Trophoblast cell (in vitro differentiated cells and primary cell): Measurements from ENCODE around the gene GIPC2.

Experiments
- DNase-seq, 2 donors: peaks; one replicate each; pipeline ENCODE4 v3.0.0-alpha.2; 2016
- H2AFZ ChIP-seq: 2 replicates; pipeline ENCODE4 v1.6.1; 2013; ENCODE audit warnings: low read length, moderate library complexity, mild to moderate bottlenecking; ENCODE audit not compliant: insufficient read depth, poor library complexity
- H2AK5ac ChIP-seq: 2 replicates; pipeline ENCODE4 v1.6.1; 2013; ENCODE audit warnings: mild to moderate bottlenecking, low read length
- H2BK120ac ChIP-seq: 2 replicates; pipeline ENCODE4 v1.6.1; 2013; ENCODE audit warnings: low read length, mild to moderate bottlenecking, moderate library complexity; ENCODE audit not compliant: insufficient read depth, poor library complexity
- H2BK12ac ChIP-seq: 2 replicates; pipeline ENCODE4 v1.6.1; 2013; ENCODE audit warnings: mild to moderate bottlenecking, low read length, moderate library complexity
- H2BK5ac ChIP-seq: 2 replicates; pipeline ENCODE4 v1.6.1; 2013; ENCODE audit warnings: low read length, low read depth, moderate library complexity, mild to moderate bottlenecking; ENCODE audit not compliant: poor library complexity
- H3K14ac ChIP-seq: 2 replicates; pipeline ENCODE4 v1.6.1; 2013; ENCODE audit warnings: mild to moderate bottlenecking, low read length
- H3K18ac ChIP-seq: 2 replicates; pipeline ENCODE4 v1.6.1; 2013; ENCODE audit warnings: mild to moderate bottlenecking, low read length
- H3K23ac ChIP-seq: 2 replicates; pipeline ENCODE4 v1.6.1; 2013; ENCODE audit warnings: low read length
- H3K27ac ChIP-seq: 2 replicates; pipeline ENCODE4 v1.5.1; 2013; ENCODE audit warnings: low read depth, mild to moderate bottlenecking, inconsistent platforms, low read length, moderate library complexity
- H3K27me3 ChIP-seq: 2 replicates; pipeline ENCODE4 v1.6.1; 2013; ENCODE audit warnings: inconsistent platforms, mild to moderate bottlenecking, low read length, moderate library complexity; ENCODE audit not compliant: insufficient read depth
- H3K36me3 ChIP-seq, 2 experiments: 1 replicate in 1 of 2; 2 replicates in 1 of 2; pipeline ENCODE4 v1.6.1; 2013; ENCODE audit warnings: low read length in 2 of 2, mild to moderate bottlenecking in 2 of 2, moderate library complexity in 1 of 2; ENCODE audit not compliant: insufficient read depth in 2 of 2, control insufficient read depth in 1 of 2
- H3K4ac ChIP-seq: 2 replicates; pipeline ENCODE4 v1.6.1; 2013; ENCODE audit warnings: low read depth, mild to moderate bottlenecking, low read length, moderate library complexity
- H3K4me1 ChIP-seq, 2 experiments: 1 replicate in 1 of 2; 2 replicates in 1 of 2; pipeline ENCODE4 v1.6.1; 2013; ENCODE audit warnings: low read length in 2 of 2, mild to moderate bottlenecking in 2 of 2, moderate library complexity in 1 of 2; ENCODE audit not compliant: insufficient read depth in 2 of 2, control insufficient read depth in 1 of 2
- H3K4me2 ChIP-seq: 2 replicates; pipeline ENCODE4 v1.6.1; 2013; ENCODE audit warnings: inconsistent platforms, mild to moderate bottlenecking, low read length, moderate library complexity
- H3K4me3 ChIP-seq: 2 replicates; pipeline ENCODE4 v1.5.1; 2013; ENCODE audit warnings: mild to moderate bottlenecking, low read depth, low read length, inconsistent platforms
- H3K79me1 ChIP-seq: one replicate; pipeline ENCODE4 v1.6.1; 2013; ENCODE audit warnings: low read length
- H3K79me2 ChIP-seq: 2 replicates; pipeline ENCODE4 v1.6.1; 2013; ENCODE audit warnings: low read length, mild to moderate bottlenecking; ENCODE audit not compliant: control insufficient read depth, insufficient read depth, poor library complexity
- H3K9ac ChIP-seq: 2 replicates; pipeline ENCODE4 v1.6.1; 2013; ENCODE audit warnings: mild to moderate bottlenecking, low read length
- H3K9me3 ChIP-seq: 2 replicates; pipeline ENCODE4 v1.6.1; 2013; ENCODE audit warnings: low read depth, mild to moderate bottlenecking, control low read depth, inconsistent platforms, low read length; ENCODE audit not compliant: insufficient read depth
- H4K12ac ChIP-seq: 2 replicates; pipeline ENCODE4 v1.6.1; 2013; ENCODE audit warnings: low read depth, mild to moderate bottlenecking, low read length, moderate library complexity
- H4K8ac ChIP-seq: 2 replicates; pipeline ENCODE4 v1.6.1; 2013; ENCODE audit warnings: low read depth, mild to moderate bottlenecking, low read length, moderate library complexity
- H4K91ac ChIP-seq: one replicate; pipeline ENCODE4 v1.6.1; 2013; ENCODE audit warnings: low read depth, mild to moderate bottlenecking, low read length, moderate library complexity
- WGBS: extraction: QIAGEN DNeasy Blood & Tissue Kit; methylation state at CpG from one replicate; pipeline ENCODE4 v1.1.7; 2013; ENCODE audit warnings: missing lambda C conversion rate; ENCODE audit not compliant: insufficient read length, insufficient coverage; ENCODE audit errors: extremely low coverage; 5-methylcytosine and 5-hydroxymethylcytosine counted together

GIPC2 gene

DNA sequence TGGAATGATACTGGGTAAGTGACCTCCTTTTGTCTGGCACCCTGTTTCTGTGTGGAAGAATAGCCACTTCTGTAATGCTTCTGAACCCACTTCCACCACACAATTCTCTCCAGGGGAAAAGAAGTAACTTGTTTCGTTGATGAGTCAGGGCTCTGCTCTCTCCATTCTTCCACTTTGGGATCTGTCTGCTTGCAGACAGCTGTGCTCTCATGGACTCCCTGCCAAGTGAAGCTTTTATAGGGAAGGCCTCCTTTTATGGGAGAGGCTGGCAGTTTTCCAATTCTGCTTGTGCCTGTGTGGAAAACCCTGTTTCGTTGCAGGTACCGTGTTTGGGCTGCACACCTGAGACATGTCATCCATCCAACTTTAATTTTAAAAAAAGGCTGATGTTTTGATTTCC, 130.7 kb downstream of the GIPC2 start:
- Histone ChIP-seq H3K23ac (no peak overlapping the region), H2BK120ac (no peak overlapping the region), H3K14ac (no peak overlapping the region), H3K4me1 (no peaks in the 10 kb centered on the region), H2BK12ac (no peak overlapping the region), H4K12ac (no peak overlapping the region), H3K18ac (no peak overlapping the region), H2BK5ac (no peak overlapping the region), H3K27ac (no peak overlapping the region), H2AFZ (no peak overlapping the region), H4K91ac (no peak overlapping the region), H3K27me3 (no peaks in the 10 kb centered on the region), H3K4ac (no peak overlapping the region), H3K79me2 (no peaks in the 10 kb centered on the region), H3K4me2 (no peak overlapping the region), H3K4me3 (no peak overlapping the region), H3K79me1 (no peaks in the 10 kb centered on the region), H3K9ac (no peak overlapping the region), H3K36me3 (no peaks in the 10 kb centered on the region), H4K8ac (no peak overlapping the region), H3K9me3 (no peaks in the 10 kb centered on the region), H2AK5ac (no peak overlapping the region)
- DNase-seq, result no peak
- WGBS, result no CpG with 5 or more reads among the region's 3 CpGs

DNA sequence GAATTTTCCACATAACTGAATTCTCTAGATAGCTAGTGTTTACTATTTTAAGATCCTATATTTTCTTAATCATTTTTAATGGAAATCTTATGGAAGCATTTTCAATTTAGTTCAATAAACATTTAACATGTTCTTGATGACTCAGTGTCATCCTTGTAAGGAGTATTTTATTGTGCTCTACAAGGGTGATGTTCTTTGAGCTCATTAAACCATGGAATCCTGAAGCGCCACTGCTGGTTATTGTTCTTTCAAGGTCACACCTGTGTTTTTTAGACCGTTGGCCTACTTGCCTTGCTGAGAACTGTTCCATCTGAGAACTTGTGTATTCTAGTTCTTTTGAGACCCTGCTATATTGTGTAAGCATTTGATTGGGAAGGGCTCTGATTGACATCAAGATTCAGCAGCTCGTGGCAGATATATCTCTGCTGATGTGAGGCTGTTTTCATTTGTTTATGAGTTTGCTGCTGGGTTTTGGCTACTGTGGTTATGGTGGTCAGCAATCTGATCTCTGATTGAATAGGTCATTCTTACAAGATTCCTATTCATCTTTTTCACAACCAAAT, 132.0 kb downstream of the GIPC2 start:
- Histone ChIP-seq H3K9ac (no peak overlapping the region), H2BK12ac (no peak overlapping the region), H3K36me3 (no peaks in the 10 kb centered on the region), H3K4me2 (no peak overlapping the region), H3K79me2 (no peaks in the 10 kb centered on the region), H3K4me3 (no peak overlapping the region), H3K27me3 (no peaks in the 10 kb centered on the region), H4K8ac (no peak overlapping the region), H3K4ac (no peak overlapping the region), H2AFZ (no peak overlapping the region), H3K18ac (no peak overlapping the region), H2BK5ac (no peak overlapping the region), H3K14ac (no peak overlapping the region), H3K4me1 (no peaks in the 10 kb centered on the region), H3K27ac (no peak overlapping the region), H3K23ac (no peak overlapping the region), H2AK5ac (no peak overlapping the region), H3K9me3 (no peaks in the 10 kb centered on the region), H2BK120ac (no peak overlapping the region), H3K79me1 (no peaks in the 10 kb centered on the region), H4K12ac (no peak overlapping the region), H4K91ac (no peak overlapping the region)
- no CpG with 5 or more reads among the region's 3 CpGs for whole genome bisulfite sequencing
- DNase-seq, result no peak

DNA sequence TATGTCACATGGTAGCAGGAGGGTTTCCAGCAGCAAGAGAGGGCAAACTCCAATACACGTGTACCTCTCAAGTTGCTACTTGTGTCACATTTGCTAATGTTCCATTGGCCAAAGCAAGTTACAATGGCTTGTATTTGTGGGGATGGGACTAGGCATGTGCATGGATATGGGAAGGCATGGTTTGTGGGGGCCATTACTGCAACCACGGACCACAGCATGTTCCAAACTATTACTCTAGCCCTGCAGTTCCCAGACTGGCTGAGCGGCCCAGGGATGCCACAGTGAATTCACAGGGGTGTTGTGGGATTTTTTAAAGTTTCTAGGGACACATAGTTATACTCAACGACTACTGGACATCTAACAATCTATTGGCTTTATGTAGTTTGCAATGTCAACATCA, 133.1 kb downstream of the GIPC2 start:
- WGBS, result no CpG with 5 or more reads among the region's 4 CpGs
- Histone ChIP-seq H3K27ac (no peak overlapping the region), H2BK5ac (no peak overlapping the region), H2BK12ac (no peak overlapping the region), H4K8ac (no peak overlapping the region), H3K18ac (no peak overlapping the region), H3K36me3 (no peaks in the 10 kb centered on the region), H2AK5ac (no peak overlapping the region), H2BK120ac (no peak overlapping the region), H3K4me3 (no peak overlapping the region), H3K79me1 (no peaks in the 10 kb centered on the region), H3K9ac (peak overlapping the region; percentile 13), H2AFZ (no peak overlapping the region), H4K12ac (no peak overlapping the region), H3K9me3 (no peaks in the 10 kb centered on the region), H3K27me3 (no peaks in the 10 kb centered on the region), H3K4me1 (no peaks in the 10 kb centered on the region), H4K91ac (no peak overlapping the region), H3K79me2 (no peaks in the 10 kb centered on the region), H3K23ac (no peak overlapping the region), H3K14ac (no peak overlapping the region), H3K4ac (no peak overlapping the region), H3K4me2 (no peak overlapping the region)
- no peak for DNase-seq

DNA sequence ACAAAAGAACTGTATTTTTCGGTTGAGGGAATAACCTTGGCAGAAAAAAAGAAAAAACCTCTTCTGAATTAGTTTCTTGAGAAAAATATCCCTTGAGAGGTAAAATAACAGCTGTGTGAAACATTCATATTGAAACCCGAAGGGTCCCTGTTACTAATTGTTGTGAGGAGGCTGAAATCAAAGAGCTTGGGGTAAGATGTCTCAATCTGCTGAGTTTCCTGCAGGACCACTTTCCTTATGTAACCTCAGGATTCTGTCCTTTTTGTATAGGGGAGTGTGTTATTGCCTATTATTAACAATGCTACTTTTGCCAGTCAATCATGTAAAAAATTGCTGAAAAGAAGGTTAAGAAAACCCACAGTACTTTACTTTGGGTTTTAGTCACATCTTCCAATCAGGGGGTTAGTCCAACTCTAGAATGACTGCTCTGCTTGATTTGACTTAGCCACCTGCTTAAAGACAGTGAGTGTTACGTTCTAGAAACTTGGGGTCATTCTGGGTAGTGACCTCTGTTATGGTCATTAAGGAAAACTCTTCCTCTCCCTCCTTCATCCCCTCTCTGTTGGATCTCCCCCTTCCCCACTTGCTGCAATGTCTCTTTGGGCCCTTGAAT, 138.8 kb downstream of the GIPC2 start:
- Histone ChIP-seq H3K27me3 (no peaks in the 10 kb centered on the region), H3K4me2 (no peak overlapping the region), H3K4me3 (no peak overlapping the region), H3K36me3 (no peaks in the 10 kb centered on the region), H3K9ac (no peak overlapping the region), H2AFZ (no peak overlapping the region), H3K79me2 (no peaks in the 10 kb centered on the region), H2BK120ac (no peak overlapping the region), H3K4me1 (no peaks in the 10 kb centered on the region), H3K27ac (no peak overlapping the region), H4K12ac (no peak overlapping the region), H4K91ac (no peak overlapping the region), H2BK12ac (no peak overlapping the region), H2AK5ac (no peak overlapping the region), H3K9me3 (no peaks in the 10 kb centered on the region), H3K23ac (no peak overlapping the region), H2BK5ac (no peak overlapping the region), H3K18ac (no peak overlapping the region), H3K14ac (no peak overlapping the region), H3K79me1 (no peaks in the 10 kb centered on the region), H3K4ac (no peak overlapping the region), H4K8ac (no peak overlapping the region)
- DNase-seq, result no peak
- no CpG with 5 or more reads among the region's 3 CpGs for WGBS
